HCT116 (cell line): ENCODE measurements around the gene CRIP3. TPM values are rescaled to one million over a fixed set of nuclear protein-coding genes. Genes with fewer than 3 reads are reported as not detected.

ENCODE experiments used
- ATAC-seq: fragments of 200-7000 bp; cut with Tn5 transposase; 2 replicates; pipeline ENCODE4 v1.9.1; 2020; ENCODE audit warnings: mild to moderate bottlenecking, moderate library complexity
- BruUV-seq: library from RNA; stranded (reverse); fragments of 400-500 nt; replicated peaks from 2 replicates; lab custom pipeline; 2021; lab: Mats Ljungman, UMichigan
- CTCF ChIA-PET: fragments of 300-600 bp; sonication (Branson Sonifier 250); formaldehyde crosslinking; loops from one replicate; lab custom pipeline; 2021; ENCODE audit warnings: antibody characterized with exemption; lab: Charles Lee
- POLR2A ChIA-PET: fragments of 300-600, 350-600 bp; sonication (Branson Sonifier 250); formaldehyde crosslinking; loops from one replicate; lab custom pipeline; 2021; ENCODE audit warnings: antibody characterized with exemption; lab: Charles Lee
- RAD21 ChIA-PET, 2 experiments: fragments of 300-600 bp; sonication (Branson Sonifier 250); formaldehyde crosslinking; loops; one replicate each; lab custom pipeline; 2023; ENCODE audit warnings: low total read pairs in 2 of 2; ENCODE audit not compliant: uncharacterized antibody in 2 of 2, unreplicated experiment in 2 of 2, low non-redundant PET in 1 of 2; lab: Charles Lee
- DNase-seq: peaks from one replicate; pipeline ENCODE4 v3.0.0-alpha.2; 2010; ENCODE audit warnings: low read depth, low spot score
- H2AFZ ChIP-seq: fragments of 200-600 bp; shearing (Covaris generic), sonication (generic); 2 replicates; pipeline ENCODE4 v1.6.1; 2017; ENCODE audit warnings: low read depth, mixed run types, mixed read lengths, antibody characterized with exemption, low read length; ENCODE audit not compliant: poor library complexity, severe bottlenecking
- H3K27ac ChIP-seq: 2 replicates; pipeline ENCODE4 v1.5.1; 2012; ENCODE audit warnings: low read depth, low read length
- H3K27me3 ChIP-seq: fragments of 200-600 bp; sonication (generic); 2 replicates; pipeline ENCODE4 v1.6.1; 2016; ENCODE audit warnings: mixed run types, low read length, mixed read lengths; ENCODE audit not compliant: insufficient read depth
- H3K36me3 ChIP-seq, 2 experiments: fragments of 200-500 bp in 1 of 2; fragments of 200-600 bp in 1 of 2; sonication (Bioruptor generic) in 1 of 2; sonication (generic) in 1 of 2; 2 replicates each; pipeline versions ENCODE4 v1.5.1 to v1.6.1; 2014 to 2016; ENCODE audit warnings: low read length in 2 of 2, inconsistent platforms in 1 of 2, mixed read lengths in 1 of 2, mixed run types in 1 of 2; ENCODE audit not compliant: insufficient read depth in 2 of 2, control insufficient read depth in 1 of 2
- H3K4me1 ChIP-seq, 2 experiments: fragments of 200-600 bp in 1 of 2; sonication (generic) in 1 of 2; 2 replicates each; pipeline versions ENCODE4 v1.5.1 to v1.6.1; 2012 to 2017; ENCODE audit warnings: low read length in 2 of 2, inconsistent platforms in 1 of 2, mild to moderate bottlenecking in 1 of 2, mixed read lengths in 1 of 2, mixed run types in 1 of 2, moderate library complexity in 1 of 2; ENCODE audit not compliant: insufficient read depth in 2 of 2, control insufficient read depth in 1 of 2
- H3K4me2 ChIP-seq: fragments of 200-600 bp; sonication (generic); 2 replicates; pipeline ENCODE4 v1.6.1; 2017; ENCODE audit warnings: mixed run types, low read length, mixed read lengths
- H3K4me3 ChIP-seq, 2 experiments: fragments of 200-600 bp in 1 of 2; sonication (generic) in 1 of 2; replicated peaks in 1 of 2; 2 replicates each; pipeline ENCODE4 v1.5.1; 2011 to 2016; ENCODE audit warnings: low read length in 2 of 2, control low read depth in 1 of 2, low read depth in 1 of 2, mild to moderate bottlenecking in 1 of 2, mixed read lengths in 1 of 2, mixed run types in 1 of 2
- H3K79me2 ChIP-seq: fragments of 200-600 bp; sonication (generic); 2 replicates; pipeline ENCODE4 v1.6.1; 2017; ENCODE audit warnings: mild to moderate bottlenecking, mixed run types, low read length, moderate library complexity, mixed read lengths; ENCODE audit not compliant: insufficient read depth
- H3K9ac ChIP-seq: fragments of 200-600 bp; sonication (generic); 2 replicates; pipeline ENCODE4 v1.6.1; 2016; ENCODE audit warnings: low read length, mixed read lengths
- H3K9me2 ChIP-seq: fragments of 200-600 bp; sonication (generic), shearing (Covaris generic); 2 replicates; pipeline ENCODE4 v1.6.1; 2017; ENCODE audit warnings: mixed run types, mild to moderate bottlenecking, moderate library complexity; ENCODE audit not compliant: insufficient read depth
- H3K9me3 ChIP-seq, 2 experiments: fragments of 200-500 bp in 1 of 2; fragments of 200-600 bp in 1 of 2; sonication (Bioruptor generic) in 1 of 2; sonication (generic) in 1 of 2; 2 replicates each; pipeline ENCODE4 v1.6.1; 2014 to 2017; ENCODE audit warnings: low read length in 2 of 2, mixed read lengths in 2 of 2, inconsistent platforms in 1 of 2, low read depth in 1 of 2, mild to moderate bottlenecking in 1 of 2, mixed run types in 1 of 2, moderate library complexity in 1 of 2; ENCODE audit not compliant: control insufficient read depth in 1 of 2, insufficient read depth in 1 of 2
- H4K20me1 ChIP-seq: fragments of 200-600 bp; sonication (generic), shearing (Covaris generic); 2 replicates; pipeline ENCODE4 v1.6.1; 2017; ENCODE audit warnings: mixed run types, mild to moderate bottlenecking, moderate library complexity; ENCODE audit not compliant: insufficient read depth
- EGR1 ChIP-seq: IDR thresholded peaks from 2 replicates; pipeline ENCODE4 v1.6.1; 2012; ENCODE audit warnings: low read depth
- EZH2 ChIP-seq: fragments of 200-600 bp; sonication (generic); IDR thresholded peaks from 2 replicates; pipeline ENCODE4 v1.6.1; 2017; ENCODE audit warnings: antibody characterized with exemption, mixed run types
- POLR2A ChIP-seq: IDR thresholded peaks from 2 replicates; pipeline ENCODE4 v1.7.0; 2011; ENCODE audit warnings: borderline replicate concordance; ENCODE audit not compliant: insufficient read depth, insufficient read length; ENCODE audit errors: extremely low read depth
- POLR2AphosphoS5 ChIP-seq: IDR thresholded peaks from 2 replicates; pipeline ENCODE4 v1.6.1; 2011; ENCODE audit warnings: mild to moderate bottlenecking, low read depth, low read length, moderate library complexity
- RAD21 ChIP-seq: IDR thresholded peaks from 2 replicates; pipeline ENCODE4 v1.6.1; 2012; ENCODE audit warnings: low read depth, mild to moderate bottlenecking
- SP1 ChIP-seq: IDR thresholded peaks from 2 replicates; pipeline ENCODE4 v1.6.1; 2012; ENCODE audit warnings: low read depth
- TCF7L2 ChIP-seq: IDR thresholded peaks from 2 replicates; pipeline ENCODE4 v1.7.0; 2011; ENCODE audit warnings: borderline replicate concordance, inconsistent platforms; ENCODE audit not compliant: insufficient read depth, insufficient read length; ENCODE audit errors: extremely low read depth
- intact Hi-C: fragments of 100-400 bp; cut with micrococcal nuclease; formaldehyde crosslinking; loops from 2 replicates; pipeline ENCODE4 v1.10.0; 2022
- total RNA-seq: library from RNA; stranded (reverse); gene quantifications from one replicate; pipeline ENCODE4 v1.2.1, GENCODE V29; 2021; ENCODE audit not compliant: unreplicated experiment
- TF ChIP-seq, protein P1 (sequence below): IDR thresholded peaks from 2 replicates; pipeline ENCODE4 v1.6.1; 2011; ENCODE audit warnings: mild to moderate bottlenecking, low read length, moderate library complexity; ENCODE audit not compliant: insufficient replicate concordance; ENCODE audit errors: extremely low read depth
- TF ChIP-seq, protein P2 (sequence below): IDR thresholded peaks from 2 replicates; pipeline ENCODE4 v1.6.1; 2012
- TF ChIP-seq, protein P3 (sequence below), 3 experiments: fragments of 200-600 bp in 1 of 3; sonication (generic) in 1 of 3; IDR thresholded peaks in 2 of 3; conservative IDR thresholded peaks in 1 of 3; 2 replicates each; pipeline ENCODE4 v1.5.1; 2012 to 2017; ENCODE audit warnings: low read depth in 2 of 3, low read length in 2 of 3, antibody characterized with exemption in 1 of 3, borderline replicate concordance in 1 of 3, control low read depth in 1 of 3, mild to moderate bottlenecking in 1 of 3, mixed read lengths in 1 of 3, mixed run types in 1 of 3, moderate library complexity in 1 of 3; ENCODE audit not compliant: insufficient read depth in 1 of 3
- TF ChIP-seq, protein P4 (sequence below): IDR thresholded peaks from 2 replicates; pipeline ENCODE4 v1.6.1; 2012

CRIP3 gene
- total RNA-seq, 1 experiment from 2014 or later, result not detected

DNA sequence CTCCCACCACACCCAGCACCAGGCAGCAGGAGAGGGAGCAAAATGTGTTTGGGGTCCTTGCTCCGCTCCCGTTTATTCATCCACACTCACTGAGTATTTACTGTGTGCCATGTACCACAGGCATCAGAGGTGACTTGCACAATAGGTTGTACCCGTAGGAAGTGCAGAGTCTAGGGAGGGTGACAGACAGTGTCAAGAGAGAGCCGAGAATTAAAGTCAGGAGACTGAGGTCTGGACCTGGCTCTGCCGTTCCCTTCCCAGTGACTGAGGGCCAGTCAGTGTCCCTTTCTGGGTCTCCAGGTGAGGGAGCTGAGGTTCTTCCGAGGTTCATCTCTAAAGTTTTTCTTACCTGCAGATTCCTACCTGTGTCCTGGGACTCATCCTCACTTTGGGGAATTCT, 43.1 kb downstream of the CRIP3 start:
- no peak overlapping the region for H3K9ac ChIP-seq
- no peak for ATAC-seq
- no peaks in the 10 kb centered on the region for H3K9me3 ChIP-seq
- H3K9me2 ChIP-seq, result no peaks in the 10 kb centered on the region
- POLR2A ChIA-PET, result no interaction called here
- peak; percentile 22; the same call in 1 of the 2 replicates for TF ChIP-seq RAD21
- TF ChIP-seq, protein P1, sequence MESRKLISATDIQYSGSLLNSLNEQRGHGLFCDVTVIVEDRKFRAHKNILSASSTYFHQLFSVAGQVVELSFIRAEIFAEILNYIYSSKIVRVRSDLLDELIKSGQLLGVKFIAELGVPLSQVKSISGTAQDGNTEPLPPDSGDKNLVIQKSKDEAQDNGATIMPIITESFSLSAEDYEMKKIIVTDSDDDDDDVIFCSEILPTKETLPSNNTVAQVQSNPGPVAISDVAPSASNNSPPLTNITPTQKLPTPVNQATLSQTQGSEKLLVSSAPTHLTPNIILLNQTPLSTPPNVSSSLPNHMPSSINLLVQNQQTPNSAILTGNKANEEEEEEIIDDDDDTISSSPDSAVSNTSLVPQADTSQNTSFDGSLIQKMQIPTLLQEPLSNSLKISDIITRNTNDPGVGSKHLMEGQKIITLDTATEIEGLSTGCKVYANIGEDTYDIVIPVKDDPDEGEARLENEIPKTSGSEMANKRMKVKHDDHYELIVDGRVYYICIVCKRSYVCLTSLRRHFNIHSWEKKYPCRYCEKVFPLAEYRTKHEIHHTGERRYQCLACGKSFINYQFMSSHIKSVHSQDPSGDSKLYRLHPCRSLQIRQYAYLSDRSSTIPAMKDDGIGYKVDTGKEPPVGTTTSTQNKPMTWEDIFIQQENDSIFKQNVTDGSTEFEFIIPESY, result no peak
- TF ChIP-seq, protein P2, sequence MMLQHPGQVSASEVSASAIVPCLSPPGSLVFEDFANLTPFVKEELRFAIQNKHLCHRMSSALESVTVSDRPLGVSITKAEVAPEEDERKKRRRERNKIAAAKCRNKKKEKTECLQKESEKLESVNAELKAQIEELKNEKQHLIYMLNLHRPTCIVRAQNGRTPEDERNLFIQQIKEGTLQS, result no peak
- H3K27me3 ChIP-seq, result no peaks in the 10 kb centered on the region
- no peaks in the 10 kb centered on the region for H3K79me2 ChIP-seq
- DNase-seq, result no peak
- no peak overlapping the region for H2AFZ ChIP-seq
- intact Hi-C loops, result no loop called here
- no peaks in the 10 kb centered on the region for H4K20me1 ChIP-seq
- H3K36me3 ChIP-seq, result no peaks in the 10 kb centered on the region
- CTCF ChIA-PET, result interaction anchor here (1.6 to 1.7 kb wide), 2 partner anchors 69 to 241 kb away, joined by 4 read pairs; no protein-coding TSS in a partner anchor
- BruUV-seq, result no TSS peak
- H3K4me1 ChIP-seq, result no peaks in the 10 kb centered on the region
- H3K27ac ChIP-seq, result no peak overlapping the region
- H3K4me2 ChIP-seq, result no peak overlapping the region
- no peak overlapping the region for H3K4me3 ChIP-seq
- RAD21 ChIA-PET, result no interaction called here

DNA sequence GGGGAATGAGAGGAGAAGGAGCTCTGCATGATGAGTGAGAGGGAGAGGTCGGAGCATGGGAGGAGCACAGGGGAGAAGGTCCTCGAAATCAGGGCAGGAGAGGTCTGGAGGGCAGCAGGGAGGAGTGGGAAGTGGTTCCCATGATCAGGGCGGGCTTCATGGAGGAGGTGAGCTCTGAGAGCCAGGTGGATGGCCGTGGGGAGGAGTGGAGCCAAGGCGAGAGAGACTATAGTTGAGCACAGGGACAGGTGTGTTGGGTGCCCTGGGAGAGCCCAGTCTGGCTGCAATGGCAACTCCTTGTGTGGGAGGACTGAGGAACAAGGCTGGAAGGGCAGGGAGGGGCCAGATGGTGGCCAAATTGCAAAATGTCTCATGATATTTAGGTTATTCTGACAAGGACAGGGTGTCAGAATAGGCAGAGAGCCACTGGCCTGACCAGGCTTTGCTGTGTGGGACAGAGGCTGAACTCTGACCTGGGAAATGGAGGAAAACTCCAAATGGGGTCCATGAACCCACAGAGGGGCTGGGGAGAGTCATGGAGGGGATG, 44.0 kb downstream of the CRIP3 start:
- intact Hi-C loops, result no loop called here
- no peaks in the 10 kb centered on the region for H4K20me1 ChIP-seq
- no peak for ATAC-seq
- ChIA-PET POLR2A (no interaction called here), RAD21 (no interaction called here), CTCF (interaction anchor here (1.7 to 3.8 kb wide), 4 partner anchors 35 to 242 kb away, joined by 4 to 23 read pairs (median 12); partner anchors contain the start of gene DNPH1)
- no peaks in the 10 kb centered on the region for H3K9me3 ChIP-seq
- no peaks in the 10 kb centered on the region for H3K9me2 ChIP-seq
- no peak overlapping the region for H2AFZ ChIP-seq
- no peak overlapping the region for H3K9ac ChIP-seq
- no peak overlapping the region for H3K4me2 ChIP-seq
- DNase-seq, result no peak
- H3K79me2 ChIP-seq, result no peaks in the 10 kb centered on the region
- H3K27me3 ChIP-seq, result no peaks in the 10 kb centered on the region
- H3K4me3 ChIP-seq, result no peak overlapping the region
- no TSS peak for BruUV-seq
- H3K27ac ChIP-seq, result no peak overlapping the region
- H3K4me1 ChIP-seq, result no peaks in the 10 kb centered on the region
- H3K36me3 ChIP-seq, result no peaks in the 10 kb centered on the region
- TF ChIP-seq POLR2AphosphoS5 (no peak), EZH2 (no peak), TCF7L2 (no peak), EGR1 (no peak), SP1 (no peak), POLR2A (no peak)
- TF ChIP-seq, protein P3, sequence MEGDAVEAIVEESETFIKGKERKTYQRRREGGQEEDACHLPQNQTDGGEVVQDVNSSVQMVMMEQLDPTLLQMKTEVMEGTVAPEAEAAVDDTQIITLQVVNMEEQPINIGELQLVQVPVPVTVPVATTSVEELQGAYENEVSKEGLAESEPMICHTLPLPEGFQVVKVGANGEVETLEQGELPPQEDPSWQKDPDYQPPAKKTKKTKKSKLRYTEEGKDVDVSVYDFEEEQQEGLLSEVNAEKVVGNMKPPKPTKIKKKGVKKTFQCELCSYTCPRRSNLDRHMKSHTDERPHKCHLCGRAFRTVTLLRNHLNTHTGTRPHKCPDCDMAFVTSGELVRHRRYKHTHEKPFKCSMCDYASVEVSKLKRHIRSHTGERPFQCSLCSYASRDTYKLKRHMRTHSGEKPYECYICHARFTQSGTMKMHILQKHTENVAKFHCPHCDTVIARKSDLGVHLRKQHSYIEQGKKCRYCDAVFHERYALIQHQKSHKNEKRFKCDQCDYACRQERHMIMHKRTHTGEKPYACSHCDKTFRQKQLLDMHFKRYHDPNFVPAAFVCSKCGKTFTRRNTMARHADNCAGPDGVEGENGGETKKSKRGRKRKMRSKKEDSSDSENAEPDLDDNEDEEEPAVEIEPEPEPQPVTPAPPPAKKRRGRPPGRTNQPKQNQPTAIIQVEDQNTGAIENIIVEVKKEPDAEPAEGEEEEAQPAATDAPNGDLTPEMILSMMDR (IDR thresholded peaks at IDR 0.05 in 2 of 3, conservative IDR thresholded peaks at IDR 0.05 in 1 of 3; ENCODE audit: borderline replicate concordance in 1 of 3, insufficient read depth in 1 of 3, low read depth in 2 of 3, low read length in 2 of 3), result no peak
- TF ChIP-seq, protein P1, result no peak
- TF ChIP-seq, protein P4, sequence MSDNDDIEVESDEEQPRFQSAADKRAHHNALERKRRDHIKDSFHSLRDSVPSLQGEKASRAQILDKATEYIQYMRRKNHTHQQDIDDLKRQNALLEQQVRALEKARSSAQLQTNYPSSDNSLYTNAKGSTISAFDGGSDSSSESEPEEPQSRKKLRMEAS, result no peak
- TF ChIP-seq, protein P2, result no peak
